HepG2 (cell line): ENCODE results near the gene GP1BA. TPM values are rescaled to one million over a fixed set of nuclear protein-coding genes. Genes with fewer than 3 reads are reported as not detected.
A peak's percentile ranks its signal among the peaks of the same experiment; 100 is the strongest.

Experiments used
- ATAC-seq: fragments of 200-7000 bp; cut with Tn5 transposase; 3 replicates; pipeline ENCODE4 v1.9.1; 2020; ENCODE audit warnings: mild to moderate bottlenecking, moderate library complexity
- BruUV-seq: library from RNA; stranded (reverse); fragments of 400-500 nt; replicated peaks from 2 replicates; lab custom pipeline; 2021; lab: Mats Ljungman, UMichigan
- CTCF ChIA-PET: fragments of 300-600 bp; formaldehyde crosslinking; extraction: SDS; loops from one replicate; lab custom pipeline; 2021; ENCODE audit warnings: low total read pairs, inconsistent platforms, low intra/inter-chr PET ratio; lab: Yijun Ruan, JAX
- POLR2A ChIA-PET: fragments of 350-600 bp; sonication (Branson Sonifier 250); formaldehyde crosslinking; loops from one replicate; lab custom pipeline; 2020; ENCODE audit warnings: antibody characterized with exemption, inconsistent platforms; lab: Yijun Ruan, JAX
- DNase-seq: peaks from one replicate; pipeline ENCODE4 v3.0.0-alpha.2; 2015; ENCODE audit warnings: low spot score
- FAIRE-seq: peaks from 3 replicates; lab custom pipeline; 2011; peaks lifted over from hg19 to GRCh38; lab: Jason Lieb, UNC
- H2AFZ ChIP-seq: one replicate; pipeline ENCODE4 v1.6.1; 2011; ENCODE audit warnings: low read length, inconsistent platforms
- H3K27ac ChIP-seq: fragments of 300-600 bp; 3 replicates; pipeline ENCODE4 v1.8.0; 2011; ENCODE audit warnings: mixed run types, mild to moderate bottlenecking, mixed read lengths, low read length, inconsistent platforms; ENCODE audit not compliant: insufficient read depth; ENCODE audit errors: extremely low read length
- H3K27me3 ChIP-seq, 2 experiments: fragments of 200-600 bp in 1 of 2; 2 replicates in 1 of 2; 3 replicates in 1 of 2; pipeline versions ENCODE4 v1.6.0 to v1.8.0; 2011; ENCODE audit warnings: low read length in 2 of 2, mild to moderate bottlenecking in 2 of 2, moderate library complexity in 2 of 2, inconsistent platforms in 1 of 2; ENCODE audit not compliant: insufficient read depth in 2 of 2, control insufficient read depth in 1 of 2
- H3K36me3 ChIP-seq, 2 experiments: fragments of 200-600 bp in 1 of 2; replicated peaks in 1 of 2; 2 replicates in 1 of 2; 3 replicates in 1 of 2; pipeline versions ENCODE4 v1.5.1 to v1.8.0; 2011; ENCODE audit warnings: low read length in 2 of 2, inconsistent platforms in 1 of 2; ENCODE audit not compliant: insufficient read depth in 2 of 2, control insufficient read depth in 1 of 2
- H3K4me1 ChIP-seq: 2 replicates; pipeline ENCODE4 v1.5.1; 2012; ENCODE audit warnings: low read length, inconsistent platforms; ENCODE audit not compliant: insufficient read depth
- H3K4me2 ChIP-seq: 2 replicates; pipeline ENCODE4 v1.6.0; 2011; ENCODE audit warnings: low read depth, low read length, inconsistent platforms
- H3K4me3 ChIP-seq, 3 experiments: fragments of 200-600 bp in 1 of 3; sonication (generic), shearing (Covaris generic) in 1 of 3; replicated peaks in 1 of 3; 2 replicates each; pipeline ENCODE4 v1.5.1; 2011 to 2016; ENCODE audit warnings: low read length in 3 of 3, inconsistent platforms in 2 of 3, low read depth in 2 of 3, mild to moderate bottlenecking in 2 of 3, control low read depth in 1 of 3, mixed read lengths in 1 of 3; ENCODE audit not compliant: insufficient read depth in 1 of 3
- H3K79me2 ChIP-seq: one replicate; pipeline ENCODE4 v1.6.1; 2011; ENCODE audit warnings: low read length, inconsistent platforms; ENCODE audit not compliant: insufficient read depth
- H3K9ac ChIP-seq: 2 replicates; pipeline ENCODE4 v1.6.0; 2011; ENCODE audit warnings: mild to moderate bottlenecking, low read depth, low read length, inconsistent platforms; ENCODE audit not compliant: insufficient read depth
- H3K9me3 ChIP-seq: 2 replicates; pipeline ENCODE4 v1.5.1; 2012; ENCODE audit warnings: mild to moderate bottlenecking, low read length
- H4K20me1 ChIP-seq: 2 replicates; pipeline ENCODE4 v1.6.0; 2011; ENCODE audit warnings: inconsistent platforms, mild to moderate bottlenecking, low read length, moderate library complexity; ENCODE audit not compliant: insufficient read depth
- CEBPB ChIP-seq: IDR thresholded peaks from 2 replicates; pipeline ENCODE4 v1.6.1; 2011; ENCODE audit warnings: low read depth, low read length, improper control_type of control experiment, borderline replicate concordance
- CEBPG ChIP-seq: IDR thresholded peaks from 2 replicates; pipeline ENCODE4 v1.6.1; 2016
- DDIT3 ChIP-seq: sonication (generic); formaldehyde crosslinking; IDR thresholded peaks from 2 replicates; pipeline ENCODE4 v1.4.0; 2020; ENCODE audit warnings: mild to moderate bottlenecking, missing genetic modification reagents
- MAFK ChIP-seq, 2 experiments: IDR thresholded peaks in 1 of 2; conservative IDR thresholded peaks in 1 of 2; 2 replicates each; pipeline ENCODE4 v1.6.1; 2011; ENCODE audit warnings: improper control_type of control experiment in 2 of 2, low read length in 2 of 2
- NONO ChIP-seq, 2 experiments: fragments of 450-650 bp in 1 of 2; sonication (generic) in 1 of 2; formaldehyde crosslinking in 1 of 2; IDR thresholded peaks in 1 of 2; conservative IDR thresholded peaks in 1 of 2; 2 replicates each; pipeline versions ENCODE4 v1.6.1 to v1.8.0; 2017 to 2022; ENCODE audit warnings: mild to moderate bottlenecking in 1 of 2, missing genetic modification reagents in 1 of 2, moderate library complexity in 1 of 2
- PCBP2 ChIP-seq: fragments of 200-400 bp; formaldehyde crosslinking; optimal IDR thresholded peaks from 2 replicates; pipeline ENCODE3; 2018; ENCODE audit warnings: low read length, low read depth; ENCODE audit not compliant: poor library complexity, severe bottlenecking
- PRDM15 ChIP-seq: sonication (generic); formaldehyde crosslinking; IDR thresholded peaks from 2 replicates; pipeline ENCODE4 v1.4.0; 2020; ENCODE audit warnings: missing genetic modification reagents
- RCOR2 ChIP-seq: IDR thresholded peaks from 2 replicates; pipeline ENCODE4 v1.6.1; 2016; ENCODE audit warnings: missing biosample characterization, missing genetic modification reagents
- TCF12 ChIP-seq, 2 experiments: fragments of 450-650 bp in 1 of 2; sonication (generic) in 1 of 2; formaldehyde crosslinking in 1 of 2; IDR thresholded peaks; 2 replicates each; pipeline versions ENCODE4 v1.6.1 to v1.8.0; 2017 to 2022; ENCODE audit warnings: antibody characterized with exemption in 1 of 2, mild to moderate bottlenecking in 1 of 2, missing genetic modification reagents in 1 of 2, moderate library complexity in 1 of 2
- TP53 ChIP-seq: sonication (generic); formaldehyde crosslinking; conservative IDR thresholded peaks from 2 replicates; pipeline ENCODE4 v1.4.0; 2020; ENCODE audit warnings: missing genetic modification reagents
- XBP1 ChIP-seq: sonication (generic); formaldehyde crosslinking; IDR thresholded peaks from 2 replicates; pipeline ENCODE4 v1.5.0; 2020; ENCODE audit warnings: missing genetic modification reagents
- ZFP36 ChIP-seq: fragments of 150-350 bp; IDR thresholded peaks from 2 replicates; pipeline ENCODE4 v1.6.1; 2018; ENCODE audit warnings: borderline replicate concordance, low read length, low read depth; ENCODE audit not compliant: partially characterized antibody
- ZFP36L2 ChIP-seq: sonication (generic); formaldehyde crosslinking; IDR thresholded peaks from 2 replicates; pipeline ENCODE4 v1.4.0; 2020; ENCODE audit warnings: missing genetic modification reagents
- ZNF276 ChIP-seq: sonication (generic); formaldehyde crosslinking; IDR thresholded peaks from 2 replicates; pipeline ENCODE4 v1.4.0; 2020; ENCODE audit warnings: mild to moderate bottlenecking, low read depth, missing genetic modification reagents
- ZNF350 ChIP-seq: sonication (generic); formaldehyde crosslinking; IDR thresholded peaks from 2 replicates; pipeline ENCODE4 v1.4.0; 2020; ENCODE audit warnings: mild to moderate bottlenecking, low read depth, missing genetic modification reagents, borderline replicate concordance
- ZNF484 ChIP-seq: sonication (generic); formaldehyde crosslinking; IDR thresholded peaks from 2 replicates; pipeline ENCODE4 v1.5.1; 2020; ENCODE audit warnings: mild to moderate bottlenecking, low read depth, missing genetic modification reagents, borderline replicate concordance
- ZNF607 ChIP-seq: sonication (generic); formaldehyde crosslinking; IDR thresholded peaks from 2 replicates; pipeline ENCODE4 v1.5.1; 2020; ENCODE audit warnings: missing genetic modification reagents, mild to moderate bottlenecking, borderline replicate concordance
- ZNF720 ChIP-seq: sonication (generic); formaldehyde crosslinking; IDR thresholded peaks from 2 replicates; pipeline ENCODE4 v1.4.0; 2020; ENCODE audit warnings: missing genetic modification reagents
- WGBS: methylation state at CpG from one replicate; pipeline ENCODE4 v1.1.6; 2017; ENCODE audit warnings: low lambda C conversion rate; 5-methylcytosine and 5-hydroxymethylcytosine counted together
- in situ Hi-C: cut with HindIII; loops from 2 replicates; pipeline ENCODE4 v1.10.0; 2017; ENCODE audit warnings: low pct_unique_long_range_greater_than_20kb; ENCODE audit not compliant: extremely low pct_ligation_motif_present
- intact Hi-C: fragments of 100-400 bp; cut with micrococcal nuclease; formaldehyde crosslinking; loops from one replicate; pipeline ENCODE4 v1.10.0; 2022; ENCODE audit not compliant: unreplicated experiment
- polyA plus RNA-seq, 8 experiments: library from polyadenylated mRNA; depleted of rRNA in 3 of 8; stranded (reverse) in 7 of 8; unstranded in 1 of 8; fragments of >200 nt; fragmentation: Illumina TruSeq in 4 of 8; extraction: Trizol in 4 of 8; gene quantifications; 2 replicates each; pipeline versions ENCODE4 v1.2.1 to v1.2.3, GENCODE V29; 2011 to 2016; ENCODE audit warnings: low read depth in 4 of 8, missing spikeins in 1 of 8, mixed read lengths in 1 of 8; ENCODE audit not compliant: insufficient read depth in 1 of 8
- total RNA-seq, 5 experiments: library from RNA; depleted of rRNA; stranded (reverse); fragments of >200 nt; fragmentation: Illumina TruSeq; extraction: Trizol; gene quantifications; 2 replicates each; pipeline ENCODE4 v1.2.3, GENCODE V29; 2016; ENCODE audit warnings: low read depth in 1 of 5

Gene GP1BA
- total and polyA plus RNA-seq, 2 of the 13 experiments (the other 11 are each of a cell fraction or from before 2014, with no cell fraction given): not detected

GRCh38 chr17:4939546-4939795 lies 7.4 kb downstream of the GP1BA start:
- intact Hi-C loops: no loop called here
- H3K27me3 ChIP-seq: no peaks in the 10 kb centered on the region; a peak in 1 of 5 replicates
- peak overlapping the region; percentile 96 for H3K27ac ChIP-seq
- in situ Hi-C loops: no loop called here
- peak overlapping the region; percentile 95 for H3K9ac ChIP-seq
- H2AFZ ChIP-seq: no peak overlapping the region
- 0 out of 2 replicates have a peak, but pooled peaks cover 2% of the 10 kb centered on the region for H4K20me1 ChIP-seq
- ChIA-PET POLR2A (interaction anchor here (0.8 to 3.9 kb wide), 27 partner anchors 8 to 403 kb away, joined by 3 to 201 read pairs (median 6); partner anchors contain the start of genes ARRB2, CAMTA2, ENO3 and GLTPD2), CTCF (no interaction called here)
- no peak for DNase-seq
- no TSS peak for BruUV-seq
- peak overlapping the region; percentile 98 for H3K4me2 ChIP-seq
- FAIRE-seq: no peak
- H3K79me2 ChIP-seq: peaks cover 40% of the 10 kb centered on the region
- peaks cover 8 to 27% of the 10 kb centered on the region in 2 experiments for H3K36me3 ChIP-seq
- H3K9me3 ChIP-seq: no peaks in the 10 kb centered on the region
- WGBS: 0% methylated on average over 4 of the region's 16 CpGs
- peak; percentile 13; the same call in 2 of the 3 replicates for ATAC-seq
- H3K4me1 ChIP-seq: peaks cover 28% of the 10 kb centered on the region
- H3K4me3 ChIP-seq: peak overlapping the region; percentile 73 to 97 (median 93)
- TF ChIP-seq ZNF484 (CRISPR knock-in tag) (no peak), ZNF350 (CRISPR knock-in tag) (no peak), ZNF720 (CRISPR knock-in tag) (no peak), DDIT3 (no peak), TCF12 (IDR thresholded peaks at IDR 0.05) (no peak), TCF12 (CRISPR knock-in tag; IDR thresholded peaks at IDR 0.05) (no peak), TP53 (CRISPR knock-in tag) (0 out of 2 replicates have a peak, but pooled peaks have one; percentile 75), PRDM15 (CRISPR knock-in tag) (0 out of 2 replicates have a peak, but pooled peaks have one; percentile 45), ZNF607 (no peak), XBP1 (CRISPR knock-in tag) (no peak), ZNF276 (CRISPR knock-in tag) (no peak), ZFP36L2 (CRISPR knock-in tag) (no peak), CEBPB (peak; percentile 68; the same call in 1 of the 2 replicates), NONO (IDR thresholded peaks at IDR 0.05) (no peak), NONO (CRISPR knock-in tag; conservative IDR thresholded peaks at IDR 0.05) (no peak), CEBPG (0 out of 2 replicates have a peak, but pooled peaks have one; percentile 9), PCBP2 (no peak), MAFK (conservative IDR thresholded peaks at IDR 0.05 in 1 of 2, IDR thresholded peaks at IDR 0.05 in 1 of 2; ENCODE audit: low read length in 2 of 2) (no peak), RCOR2 (no peak), ZFP36 (no peak)
